Keratinocyte (primary cell): ENCODE data around the gene YTHDC1.

ENCODE experiments used
- CTCF ChIP-seq, 3 experiments: IDR thresholded peaks in 1 of 3; conservative IDR thresholded peaks in 1 of 3; optimal IDR thresholded peaks in 1 of 3; 2 replicates in 2 of 3; 3 replicates in 1 of 3; pipeline versions ENCODE3 to v1.5.1; 2011; ENCODE audit warnings: low read length in 3 of 3, mild to moderate bottlenecking in 3 of 3, moderate library complexity in 2 of 3, control low read depth in 1 of 3, inconsistent platforms in 1 of 3; ENCODE audit not compliant: insufficient read depth in 2 of 3; ENCODE audit errors: extremely low read depth in 1 of 3
- EZH2 ChIP-seq: IDR thresholded peaks from one replicate; pipeline ENCODE4 v1.6.1; 2012; ENCODE audit warnings: inconsistent platforms, mild to moderate bottlenecking, low read length, moderate library complexity

- TF ChIP-seq CTCF (optimal IDR thresholded peaks at IDR 0.05 in 1 of 3, IDR thresholded peaks at IDR 0.05 in 1 of 3, conservative IDR thresholded peaks at IDR 0.05 in 1 of 3; ENCODE audit: extremely low read depth in 1 of 3, insufficient read depth in 2 of 3, low read length in 3 of 3) (no peak), EZH2 (no peak)
Observed at GRCh38 chr4:68346461-68346860, 3.4 kb downstream of the YTHDC1 start.
